HEK293T (cell line): ENCODE results near the gene ZNF697.

Experiments used
- ELF4 ChIP-seq: fragments of 450-650 bp; IDR thresholded peaks from 2 replicates; pipeline ENCODE4 v1.6.1; 2017; ENCODE audit warnings: antibody characterized with exemption
- HDGF ChIP-seq: fragments of 450-650 bp; IDR thresholded peaks from 2 replicates; pipeline ENCODE4 v1.6.1; 2017; ENCODE audit warnings: antibody characterized with exemption, borderline replicate concordance
- NFRKB ChIP-seq: fragments of 450-650 bp; IDR thresholded peaks from 2 replicates; pipeline ENCODE4 v1.6.1; 2016; ENCODE audit warnings: mild to moderate bottlenecking, moderate library complexity
- SP1 ChIP-seq: fragments of 450-650 bp; IDR thresholded peaks from 2 replicates; pipeline ENCODE4 v1.6.1; 2017

DNA sequence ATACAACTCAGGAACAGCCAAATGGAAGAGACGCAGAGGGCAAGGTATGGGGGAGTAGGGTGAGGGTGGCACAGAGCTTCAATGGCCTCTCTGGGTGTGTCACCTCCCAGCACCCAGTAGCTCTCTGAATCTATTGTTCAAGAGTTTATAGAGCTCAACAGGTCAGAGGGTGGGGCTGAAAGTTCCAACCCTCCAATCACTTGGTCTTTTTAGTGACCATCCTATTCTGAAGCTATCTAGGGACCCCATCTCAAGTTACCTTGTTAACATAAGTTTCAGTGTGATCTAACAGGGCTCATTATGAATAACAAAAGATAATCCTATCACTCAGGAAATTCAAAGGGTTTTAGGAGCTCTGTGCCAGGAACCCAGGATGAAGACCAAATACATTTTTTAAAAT lies 31.2 kb upstream of the ZNF697 start:
- TF ChIP-seq NFRKB (no peak), SP1 (no peak), HDGF (no peak), ELF4 (no peak)
